HEK293 (cell line): ENCODE data around the gene IDE.

Source experiments
- BCL11B ChIP-seq: fragments of 450-650 bp; formaldehyde crosslinking; IDR thresholded peaks from 2 replicates; pipeline ENCODE4 v1.5.1; 2016; ENCODE audit warnings: low read depth, missing biosample characterization, missing genetic modification characterization
- BCL6B ChIP-seq: fragments of 450-650 bp; formaldehyde crosslinking; IDR thresholded peaks from 2 replicates; pipeline ENCODE4 v1.5.1; 2017; ENCODE audit warnings: missing biosample characterization, missing genetic modification characterization
- HOXA7 ChIP-seq: sonication (generic); formaldehyde crosslinking; IDR thresholded peaks from 2 replicates; pipeline ENCODE4 v1.8.1; 2022; ENCODE audit warnings: missing genetic modification reagents, borderline replicate concordance
- HOXD13 ChIP-seq: sonication (generic); formaldehyde crosslinking; IDR thresholded peaks from 2 replicates; pipeline ENCODE4 v1.8.0; 2022; ENCODE audit warnings: missing genetic modification reagents, borderline replicate concordance
- KLF10 ChIP-seq: fragments of 450-650 bp; IDR thresholded peaks from 2 replicates; pipeline ENCODE4 v1.5.1; 2018; ENCODE audit warnings: missing biosample characterization, mild to moderate bottlenecking, missing genetic modification characterization
- KLF9 ChIP-seq: fragments of 450-650 bp; formaldehyde crosslinking; IDR thresholded peaks from 2 replicates; pipeline ENCODE4 v1.5.1; 2016; ENCODE audit warnings: missing biosample characterization, missing genetic modification characterization, low read depth
- SP2 ChIP-seq: fragments of 450-650 bp; formaldehyde crosslinking; IDR thresholded peaks from 2 replicates; pipeline ENCODE4 v1.5.1; 2016; ENCODE audit warnings: missing biosample characterization, missing genetic modification characterization
- ZBTB11 ChIP-seq: fragments of 450-650 bp; formaldehyde crosslinking; conservative IDR thresholded peaks from 2 replicates; pipeline ENCODE4 v1.5.1; 2016; ENCODE audit warnings: low read depth, missing biosample characterization, missing genetic modification characterization
- ZBTB17 ChIP-seq: fragments of 450-650 bp; formaldehyde crosslinking; IDR thresholded peaks from 2 replicates; pipeline ENCODE4 v1.5.1; 2016; ENCODE audit warnings: missing biosample characterization, missing genetic modification characterization
- ZBTB26 ChIP-seq: fragments of 450-650 bp; formaldehyde crosslinking; optimal IDR thresholded peaks from 2 replicates; pipeline ENCODE3; 2016; ENCODE audit warnings: missing biosample characterization, mild to moderate bottlenecking, missing genetic modification characterization
- ZIC2 ChIP-seq: fragments of 450-650 bp; formaldehyde crosslinking; IDR thresholded peaks from 2 replicates; pipeline ENCODE4 v1.5.1; 2016; ENCODE audit warnings: missing biosample characterization, missing genetic modification characterization
- ZNF133 ChIP-seq: fragments of 450-650 bp; formaldehyde crosslinking; IDR thresholded peaks from 2 replicates; pipeline ENCODE4 v1.5.1; 2016; ENCODE audit warnings: missing biosample characterization, missing genetic modification characterization
- ZNF140 ChIP-seq: fragments of 450-650 bp; formaldehyde crosslinking; IDR thresholded peaks from 2 replicates; pipeline ENCODE4 v1.5.1; 2016; ENCODE audit warnings: missing biosample characterization, missing genetic modification characterization
- ZNF157 ChIP-seq: fragments of 450-650 bp; formaldehyde crosslinking; IDR thresholded peaks from 2 replicates; pipeline ENCODE4 v1.5.1; 2016; ENCODE audit warnings: missing biosample characterization, missing genetic modification characterization
- ZNF175 ChIP-seq: fragments of 450-650 bp; formaldehyde crosslinking; IDR thresholded peaks from 2 replicates; pipeline ENCODE4 v1.5.1; 2016; ENCODE audit warnings: missing biosample characterization, missing genetic modification characterization
- ZNF2 ChIP-seq: fragments of 450-650 bp; formaldehyde crosslinking; IDR thresholded peaks from 2 replicates; pipeline ENCODE4 v1.5.1; 2016; ENCODE audit warnings: missing biosample characterization, missing genetic modification characterization
- ZNF214 ChIP-seq: fragments of 450-650 bp; formaldehyde crosslinking; IDR thresholded peaks from 2 replicates; pipeline ENCODE4 v1.5.1; 2017; ENCODE audit warnings: missing biosample characterization, mild to moderate bottlenecking, missing genetic modification characterization, borderline replicate concordance
- ZNF311 ChIP-seq: fragments of 450-650 bp; formaldehyde crosslinking; IDR thresholded peaks from 2 replicates; pipeline ENCODE4 v1.5.1; 2017; ENCODE audit warnings: missing biosample characterization, missing genetic modification characterization, borderline replicate concordance
- ZNF350 ChIP-seq: fragments of 450-650 bp; formaldehyde crosslinking; IDR thresholded peaks from 2 replicates; pipeline ENCODE4 v1.5.0; 2017; ENCODE audit warnings: missing biosample characterization, mild to moderate bottlenecking, missing genetic modification characterization
- ZNF37A ChIP-seq: fragments of 450-650 bp; IDR thresholded peaks from 2 replicates; pipeline ENCODE4 v1.5.1; 2018; ENCODE audit warnings: missing biosample characterization, missing genetic modification characterization
- ZNF48 ChIP-seq: fragments of 450-650 bp; formaldehyde crosslinking; IDR thresholded peaks from 2 replicates; pipeline ENCODE4 v1.5.1; 2016; ENCODE audit warnings: missing biosample characterization, missing genetic modification characterization
- ZNF518A ChIP-seq: fragments of 450-650 bp; formaldehyde crosslinking; conservative IDR thresholded peaks from 2 replicates; pipeline ENCODE4 v1.5.1; 2016; ENCODE audit warnings: low read depth, missing biosample characterization, missing genetic modification characterization
- ZNF521 ChIP-seq: fragments of 450-650 bp; formaldehyde crosslinking; IDR thresholded peaks from 2 replicates; pipeline ENCODE4 v1.5.1; 2017; ENCODE audit warnings: missing biosample characterization, mild to moderate bottlenecking, missing genetic modification characterization
- ZNF624 ChIP-seq: fragments of 450-650 bp; formaldehyde crosslinking; IDR thresholded peaks from 2 replicates; pipeline ENCODE4 v1.5.1; 2017; ENCODE audit warnings: missing biosample characterization, missing genetic modification characterization
- ZNF629 ChIP-seq: fragments of 450-650 bp; formaldehyde crosslinking; IDR thresholded peaks from 2 replicates; pipeline ENCODE4 v1.5.1; 2017; ENCODE audit warnings: missing biosample characterization, missing genetic modification characterization
- ZNF677 ChIP-seq: fragments of 450-650 bp; IDR thresholded peaks from 2 replicates; pipeline ENCODE4 v1.5.0; 2018; ENCODE audit warnings: missing biosample characterization, mild to moderate bottlenecking, missing genetic modification characterization, moderate library complexity
- ZNF701 ChIP-seq: fragments of 450-650 bp; formaldehyde crosslinking; IDR thresholded peaks from 2 replicates; pipeline ENCODE4 v1.5.1; 2016; ENCODE audit warnings: missing biosample characterization, missing genetic modification characterization
- ZSCAN16 ChIP-seq: fragments of 450-650 bp; formaldehyde crosslinking; IDR thresholded peaks from 2 replicates; pipeline ENCODE4 v1.5.1; 2016; ENCODE audit warnings: missing biosample characterization, missing genetic modification characterization
- TF ChIP-seq, protein P1 (sequence below): fragments of 450-650 bp; formaldehyde crosslinking; IDR thresholded peaks from 2 replicates; pipeline ENCODE4 v1.5.1; 2016; ENCODE audit warnings: missing biosample characterization, missing genetic modification characterization

Gene IDE

DNA sequence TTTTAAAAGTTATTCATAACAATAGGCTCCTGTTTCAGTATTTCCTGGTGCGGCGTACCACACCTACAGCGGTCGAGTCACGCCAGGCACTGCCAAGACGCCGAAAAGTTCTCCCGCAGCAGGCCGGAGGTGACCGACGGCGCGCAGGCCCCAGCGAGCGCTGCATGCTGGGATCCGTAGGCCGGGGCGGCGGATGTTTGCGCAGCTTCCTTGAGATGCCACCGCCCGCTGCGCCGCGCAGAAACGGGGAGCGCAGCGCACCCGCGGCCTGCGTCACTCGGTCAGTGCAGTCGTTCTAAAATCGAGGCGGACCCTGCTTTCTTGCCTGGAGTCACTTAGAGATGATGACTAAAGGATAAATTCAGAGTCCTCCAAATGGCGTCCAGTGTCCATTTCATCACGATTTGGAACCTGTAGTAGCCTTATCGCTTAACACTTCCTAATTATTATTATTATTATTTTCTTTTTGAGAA, 17.7 kb upstream of the IDE start (continued):
- TF ChIP-seq ZIC2: peak; percentile 86
- no peak for TF ChIP-seq ZNF214
- TF ChIP-seq ZNF48 (tag by site-specific recombination): no peak
- TF ChIP-seq ZBTB17 (tag by site-specific recombination): peak; percentile 86
- TF ChIP-seq ZNF37A (tag by site-specific recombination): no peak
- no peak for TF ChIP-seq ZNF521 (tag by site-specific recombination)
- TF ChIP-seq ZNF157 (tag by site-specific recombination): no peak
- TF ChIP-seq ZNF133 (tag by site-specific recombination): no peak
- no peak for TF ChIP-seq BCL11B (tag by site-specific recombination)
- no peak for TF ChIP-seq ZSCAN16 (tag by site-specific recombination)
- no peak for TF ChIP-seq HOXA7
- TF ChIP-seq ZNF701 (tag by site-specific recombination): no peak
- TF ChIP-seq ZNF629 (tag by site-specific recombination): peak; percentile 85
- no peak for TF ChIP-seq ZNF624 (tag by site-specific recombination)
- peak; percentile 87 for TF ChIP-seq ZBTB26 (tag by site-specific recombination)
- no peak for TF ChIP-seq ZNF175 (tag by site-specific recombination)
- TF ChIP-seq ZNF677 (tag by site-specific recombination): no peak
- TF ChIP-seq, protein P1, sequence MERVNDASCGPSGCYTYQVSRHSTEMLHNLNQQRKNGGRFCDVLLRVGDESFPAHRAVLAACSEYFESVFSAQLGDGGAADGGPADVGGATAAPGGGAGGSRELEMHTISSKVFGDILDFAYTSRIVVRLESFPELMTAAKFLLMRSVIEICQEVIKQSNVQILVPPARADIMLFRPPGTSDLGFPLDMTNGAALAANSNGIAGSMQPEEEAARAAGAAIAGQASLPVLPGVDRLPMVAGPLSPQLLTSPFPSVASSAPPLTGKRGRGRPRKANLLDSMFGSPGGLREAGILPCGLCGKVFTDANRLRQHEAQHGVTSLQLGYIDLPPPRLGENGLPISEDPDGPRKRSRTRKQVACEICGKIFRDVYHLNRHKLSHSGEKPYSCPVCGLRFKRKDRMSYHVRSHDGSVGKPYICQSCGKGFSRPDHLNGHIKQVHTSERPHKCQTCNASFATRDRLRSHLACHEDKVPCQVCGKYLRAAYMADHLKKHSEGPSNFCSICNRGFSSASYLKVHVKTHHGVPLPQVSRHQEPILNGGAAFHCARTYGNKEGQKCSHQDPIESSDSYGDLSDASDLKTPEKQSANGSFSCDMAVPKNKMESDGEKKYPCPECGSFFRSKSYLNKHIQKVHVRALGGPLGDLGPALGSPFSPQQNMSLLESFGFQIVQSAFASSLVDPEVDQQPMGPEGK (tag by site-specific recombination): peak; percentile 36; the same call in 1 of the 2 replicates
- TF ChIP-seq KLF9 (tag by site-specific recombination): no peak
- no peak; the same call in 1 of the 2 replicates for TF ChIP-seq KLF10 (tag by site-specific recombination)
- TF ChIP-seq BCL6B (tag by site-specific recombination): no peak
- TF ChIP-seq HOXD13 (CRISPR knock-in tag): no peak
- TF ChIP-seq ZNF311 (tag by site-specific recombination): no peak
- peak; percentile 70 for TF ChIP-seq SP2
- no peak for TF ChIP-seq ZNF140 (tag by site-specific recombination)
- no peak for TF ChIP-seq ZNF350 (tag by site-specific recombination)
- peak; percentile 83 for TF ChIP-seq ZBTB11 (tag by site-specific recombination)
- peak; percentile 73; the same call in 1 of the 2 replicates for TF ChIP-seq ZNF2
- 0 out of 2 replicates have a peak, but pooled peaks have one; percentile 14 for TF ChIP-seq ZNF518A
